HG03064 (cell line): Measurements from ENCODE around the gene P2RX7.

Experiments
- ATAC-seq: cut with Tn5 transposase; IDR thresholded peaks from one replicate; pipeline ENCODE4 v1.9.1; 2021; ENCODE audit warnings: low read depth; ENCODE audit not compliant: unreplicated experiment

Gene P2RX7

DNA sequence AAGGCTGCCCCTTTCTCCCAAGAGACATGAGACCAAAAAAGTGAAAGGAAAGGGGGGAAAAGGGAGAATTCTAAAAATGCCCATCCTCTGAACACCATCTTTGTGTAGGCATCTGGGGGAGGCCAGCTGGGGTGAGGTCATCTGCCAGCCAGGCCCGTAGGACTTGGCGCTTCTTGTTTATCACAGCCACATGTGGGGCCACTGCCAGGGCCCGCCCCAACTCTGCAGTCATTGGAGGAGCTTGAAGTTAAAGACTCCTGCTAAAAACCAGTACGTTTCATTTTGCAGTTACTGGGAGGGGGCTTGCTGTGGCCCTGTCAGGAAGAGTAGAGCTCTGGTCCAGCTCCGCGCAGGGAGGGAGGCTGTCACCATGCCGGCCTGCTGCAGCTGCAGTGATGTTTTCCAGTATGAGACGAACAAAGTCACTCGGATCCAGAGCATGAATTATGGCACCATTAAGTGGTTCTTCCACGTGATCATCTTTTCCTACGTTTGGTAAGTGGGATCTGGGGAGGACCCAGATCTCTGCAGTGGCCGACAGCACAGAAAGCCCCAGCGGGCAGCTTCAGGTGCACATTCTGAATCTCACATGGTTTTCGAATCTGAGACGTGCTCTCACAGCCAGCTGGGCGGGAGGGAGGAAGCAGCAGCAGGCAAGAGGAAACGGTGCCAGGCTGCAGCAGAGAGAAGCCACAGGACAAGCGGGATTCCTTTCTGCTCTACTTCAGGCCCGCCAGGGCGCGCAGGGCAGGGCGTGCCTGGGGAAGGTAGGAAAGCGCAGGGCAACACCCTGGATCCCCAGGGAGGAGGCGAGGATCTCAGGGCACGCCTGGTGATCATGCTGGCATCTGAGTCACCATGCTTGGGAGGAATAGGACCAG, at the start of gene P2RX7:
TSS of gene P2RX7 (plus strand) at position 276 of the 881 bp plus-strand sequence. CDS start at position 371, 95 bp downstream.
- no peak for ATAC-seq

GRCh38 chr12:121084229-121084628, 48.4 kb upstream of the P2RX7 start:
- ATAC-seq: no peak

GRCh38 chr12:121085069-121085468, 47.6 kb upstream of the P2RX7 start:
- no peak for ATAC-seq

DNA sequence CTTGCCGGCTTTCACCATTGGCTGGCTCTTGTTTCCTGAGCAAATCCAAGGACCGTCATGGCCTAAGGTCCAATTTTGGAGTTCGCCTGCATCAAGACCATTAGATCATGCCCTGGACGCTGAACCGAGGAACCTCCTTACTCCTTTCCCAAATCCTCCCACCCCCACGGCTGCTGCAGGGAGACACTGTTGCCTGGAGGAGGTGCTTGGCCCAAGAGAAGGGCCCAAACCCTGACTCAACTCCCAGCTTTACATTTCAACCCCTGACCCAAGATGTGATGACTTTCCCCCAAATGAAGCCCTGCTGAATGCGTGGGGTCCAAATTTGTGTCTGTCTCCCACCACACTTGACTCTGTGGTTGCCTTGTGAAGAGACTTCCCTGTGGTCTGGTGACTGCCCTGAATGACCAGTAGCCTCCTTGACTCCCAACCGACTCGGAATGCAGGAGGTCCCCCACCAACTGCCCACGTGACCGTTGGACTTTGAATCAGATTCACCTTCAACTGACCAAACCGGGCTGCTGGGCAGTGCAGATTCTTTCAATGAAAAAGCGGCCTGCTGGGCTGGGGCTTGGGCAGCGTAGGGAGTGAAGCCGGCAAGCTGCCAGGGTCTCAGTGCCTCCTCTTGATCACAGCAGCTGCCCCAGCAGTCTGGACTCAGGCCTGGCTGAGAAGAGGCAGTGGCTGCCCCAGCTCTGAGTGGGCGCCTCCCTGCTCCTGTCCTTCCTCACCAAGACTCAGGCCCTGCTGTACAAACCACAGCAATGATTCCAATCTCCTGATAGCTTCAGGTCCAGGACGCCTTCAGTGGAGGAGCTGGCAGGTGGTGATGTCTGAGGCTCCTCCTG, 46.9 kb upstream of the P2RX7 start:
- ATAC-seq: no peak

GRCh38 chr12:121086781-121087295, 45.8 kb upstream of the P2RX7 start:
- ATAC-seq: no peak

- no peak for ATAC-seq
Measured at GRCh38 chr12:121087467-121088194, 45.0 kb upstream of the P2RX7 start.

DNA sequence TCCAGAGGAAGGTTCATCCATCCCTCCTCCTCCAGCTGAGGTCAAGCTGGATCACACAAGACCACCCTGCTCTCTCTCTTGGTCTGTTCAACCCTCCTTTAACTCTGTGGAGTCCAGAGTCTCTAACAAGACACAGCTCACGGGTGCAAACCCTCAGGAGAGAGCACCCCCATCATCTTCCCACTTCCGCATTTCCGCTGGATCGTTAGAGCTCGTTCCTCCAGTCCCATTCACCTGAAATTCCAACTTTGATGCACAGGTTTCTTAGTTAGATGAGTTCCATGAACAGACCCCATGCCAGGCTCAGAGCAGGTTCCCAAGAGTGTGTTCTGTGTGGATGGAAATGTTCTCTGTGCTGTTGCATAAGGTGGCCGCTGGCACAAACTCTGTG, 44.5 kb upstream of the P2RX7 start:
- ATAC-seq: no peak

DNA sequence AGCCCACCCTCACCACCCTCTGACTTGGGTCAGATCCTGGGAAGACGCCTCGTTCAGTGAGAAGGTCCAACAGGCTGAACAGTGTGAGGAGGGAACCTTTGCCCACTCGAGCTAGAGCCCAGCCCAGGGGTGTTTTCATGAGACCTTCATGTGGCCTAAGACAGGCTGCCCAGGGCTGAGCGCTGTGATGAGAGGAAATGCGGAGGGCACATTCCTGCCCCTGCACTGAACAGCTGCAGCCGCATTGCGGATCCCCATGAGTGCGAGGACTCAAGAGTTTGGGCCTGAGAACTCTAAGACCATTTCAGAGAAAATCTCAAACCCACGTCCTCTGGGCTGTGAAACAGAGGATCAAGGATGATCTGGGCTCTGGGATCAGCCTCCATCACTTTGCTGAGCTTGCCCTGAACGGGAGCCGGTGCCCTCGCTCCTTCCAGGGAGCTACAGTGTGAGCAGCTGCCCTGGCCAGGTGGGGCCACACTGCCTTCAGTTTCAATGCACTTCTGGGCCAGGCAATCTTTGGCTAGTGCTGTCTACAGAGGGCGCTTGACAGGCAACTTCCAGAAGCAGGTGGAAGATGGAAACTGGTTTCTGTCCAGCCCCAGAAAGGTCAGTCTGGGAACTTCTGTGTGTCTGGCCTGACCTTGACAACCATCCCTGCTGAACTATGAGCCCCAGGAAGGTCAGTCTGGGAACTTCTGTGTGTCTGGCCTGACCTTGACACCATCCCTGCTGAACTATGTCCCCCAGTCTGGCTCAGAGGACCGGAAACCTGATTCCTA, 43.5 kb upstream of the P2RX7 start:
- ATAC-seq: no peak

DNA sequence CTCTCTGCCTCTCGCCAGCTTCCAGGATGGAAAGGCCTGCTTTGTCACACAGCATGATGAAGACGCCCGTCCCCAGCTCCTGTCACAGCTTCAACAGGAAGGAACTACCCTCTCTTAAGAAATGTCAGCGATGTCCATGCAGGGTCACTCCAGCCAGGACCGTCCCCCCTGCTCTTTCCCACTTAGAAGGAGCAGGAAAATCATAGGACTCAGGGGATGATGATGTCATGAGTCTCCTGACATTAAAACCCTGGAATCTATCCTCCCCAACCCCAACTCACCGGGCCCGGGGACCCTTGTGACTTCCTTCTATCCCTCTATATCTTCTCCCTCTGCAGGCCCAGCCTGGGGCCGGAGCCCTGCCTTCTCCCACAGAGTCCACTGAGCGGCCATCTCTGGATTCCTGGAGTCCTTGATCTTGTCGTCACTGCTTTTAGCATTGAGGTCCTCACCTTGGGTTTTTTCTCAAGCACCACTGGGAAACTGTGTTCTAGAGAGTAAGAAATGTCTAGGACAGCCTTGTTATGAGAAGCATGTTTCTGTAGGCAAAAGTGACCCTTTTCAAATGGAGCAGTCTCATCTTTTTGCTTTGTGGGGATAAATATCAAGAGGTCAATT, 42.8 kb upstream of the P2RX7 start:
- no peak for ATAC-seq

DNA sequence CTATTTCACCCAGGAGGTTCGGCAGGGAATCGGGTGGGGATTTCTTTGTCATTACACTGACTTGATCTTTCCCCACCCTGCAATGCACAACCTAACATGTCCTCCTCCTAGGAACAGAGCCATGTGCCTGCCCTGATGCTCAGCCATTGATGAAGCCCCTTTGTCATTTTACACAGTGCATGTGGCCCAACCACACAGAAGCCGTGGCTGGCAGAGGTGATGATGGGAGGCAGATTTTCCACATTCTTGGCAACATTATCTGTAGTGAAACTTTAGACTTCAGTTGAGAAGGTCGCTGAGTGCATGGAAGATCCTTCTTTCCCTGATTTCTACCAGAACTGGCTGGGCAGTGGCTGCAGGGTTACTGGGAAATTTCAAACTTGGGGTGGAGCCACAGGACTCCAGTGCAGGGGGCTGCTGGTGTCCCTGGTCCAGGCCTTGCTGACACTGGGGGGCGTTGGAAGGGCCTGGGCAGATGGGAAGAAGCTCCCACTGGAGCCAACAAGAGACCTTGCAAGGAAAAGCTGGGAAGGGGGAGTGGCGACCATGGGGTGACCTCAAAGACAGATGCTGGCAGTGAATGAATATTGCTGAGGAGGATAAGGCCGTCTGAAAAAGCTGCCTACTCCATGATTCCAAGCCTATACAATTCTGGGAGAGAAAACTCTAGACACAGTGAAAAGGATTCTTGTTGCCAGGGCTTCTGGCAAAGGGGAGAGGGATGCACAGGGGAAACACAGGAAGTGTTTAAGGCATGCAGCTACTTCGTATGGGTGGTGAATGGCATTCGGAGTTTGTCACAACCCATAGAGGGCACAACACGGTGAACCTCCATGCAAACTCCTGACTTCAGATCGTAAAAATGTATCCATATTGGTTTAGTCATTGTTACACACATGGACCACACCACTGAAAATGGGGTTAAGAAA, 41.8 kb upstream of the P2RX7 start:
- no peak for ATAC-seq

GRCh38 chr12:121092034-121092433, 40.6 kb upstream of the P2RX7 start:
- ATAC-seq: no peak

GRCh38 chr12:121093487-121093891, 39.2 kb upstream of the P2RX7 start:
- ATAC-seq: no peak

GRCh38 chr12:121095544-121096198, 37.0 kb upstream of the P2RX7 start:
- ATAC-seq: no peak

DNA sequence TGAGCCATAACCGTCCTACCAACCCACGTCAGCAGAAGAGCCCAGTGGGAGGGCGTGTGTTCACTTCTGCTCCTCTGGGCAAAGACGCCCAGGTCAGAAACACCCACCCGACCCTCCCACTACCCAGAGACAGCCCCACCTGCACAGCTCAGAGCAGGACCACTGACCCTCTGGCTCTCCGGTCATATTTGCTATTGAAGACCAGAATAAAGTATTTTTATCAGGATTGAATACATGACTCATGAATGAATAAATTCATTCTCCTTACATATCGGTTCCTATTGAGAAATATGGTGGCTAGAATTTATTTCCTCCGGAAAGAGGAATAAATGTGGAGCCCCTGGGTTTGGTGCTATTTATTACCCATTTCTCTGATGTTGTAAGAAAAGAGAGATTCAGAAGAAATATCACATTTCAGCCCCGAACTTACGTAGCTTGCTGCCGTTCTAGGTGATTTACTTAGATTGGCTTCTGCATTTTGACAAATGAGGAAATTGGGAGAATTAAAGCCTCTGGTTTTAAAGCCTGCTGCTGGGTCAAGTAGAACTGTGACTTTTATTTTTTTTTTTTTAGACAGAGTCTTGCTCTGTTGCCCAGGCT, 36.4 kb upstream of the P2RX7 start:
- ATAC-seq: no peak

DNA sequence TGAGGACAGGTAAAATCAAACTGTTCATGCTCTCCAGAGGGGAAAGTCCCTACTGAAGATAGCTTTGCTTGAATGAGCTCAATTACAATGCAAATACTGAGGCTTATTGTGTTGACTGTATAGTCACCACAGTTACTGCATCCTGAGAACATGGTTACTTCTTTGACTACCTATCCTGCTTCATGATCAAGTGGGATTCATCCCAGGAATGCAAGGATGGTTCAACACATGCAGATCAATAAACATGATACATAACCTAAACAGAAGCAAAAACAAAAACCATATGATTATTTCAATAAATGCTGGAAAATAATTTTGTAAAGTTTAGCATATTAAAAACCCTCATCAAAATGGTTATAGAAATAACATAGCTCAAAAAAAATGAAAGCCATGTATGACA, 32.9 kb upstream of the P2RX7 start:
- ATAC-seq: no peak

DNA sequence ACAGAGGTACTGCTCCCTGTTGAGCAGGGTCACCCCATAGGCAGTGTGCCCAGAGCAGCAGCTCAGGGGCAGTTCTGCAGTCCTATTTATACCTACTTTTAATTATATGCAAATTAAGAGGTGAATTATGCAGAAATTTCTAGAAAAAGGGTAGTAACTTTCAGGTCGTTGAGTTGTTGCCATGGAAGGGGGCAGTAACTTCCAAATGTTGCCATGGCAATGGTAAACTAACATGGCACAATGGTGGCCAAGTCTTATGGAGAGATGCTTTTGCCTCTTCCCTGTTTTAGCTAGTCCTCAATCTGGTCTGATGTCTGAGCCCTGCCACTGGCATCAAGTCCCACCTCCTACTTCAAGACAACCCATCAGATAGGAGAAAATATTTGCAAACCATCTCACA, 30.4 kb upstream of the P2RX7 start:
- no peak for ATAC-seq

DNA sequence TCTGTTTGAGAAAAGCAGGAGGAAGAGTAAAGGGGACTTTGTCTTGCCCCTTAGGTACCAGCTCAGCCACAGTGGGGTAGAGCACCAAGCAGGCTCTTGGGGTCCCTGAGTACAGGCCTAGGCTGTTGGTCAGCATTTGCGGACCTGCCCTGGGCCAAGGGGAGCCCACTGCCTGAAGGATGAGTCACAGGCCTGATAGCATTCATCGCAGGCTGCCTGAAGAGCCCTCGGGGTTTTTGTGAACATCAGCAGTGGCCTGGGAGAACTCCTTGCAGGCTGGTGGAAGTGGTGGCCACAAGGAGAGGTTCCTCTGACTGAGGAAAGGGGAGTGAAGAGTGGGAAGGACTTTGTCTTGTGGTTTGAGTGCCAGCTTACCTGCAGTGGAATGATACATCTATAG, 25.0 kb upstream of the P2RX7 start:
- ATAC-seq: no peak

DNA sequence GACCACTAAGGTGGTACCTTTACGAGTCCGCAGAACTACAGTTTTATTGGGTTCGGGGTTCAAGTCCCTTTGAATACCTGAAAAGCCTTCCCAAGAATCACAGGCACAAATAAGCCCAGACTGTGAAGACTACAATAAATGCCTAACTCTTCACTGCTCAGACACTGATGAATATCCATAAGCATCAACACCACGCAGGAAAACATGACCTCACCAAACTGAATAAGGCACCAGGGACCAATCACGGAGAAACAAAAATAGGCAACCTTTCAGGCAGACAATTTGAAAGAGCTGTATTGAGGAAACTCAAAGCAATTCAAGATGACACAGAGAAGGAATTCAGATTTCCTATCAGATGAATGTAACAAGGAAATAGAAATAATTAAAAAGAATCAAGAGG, 24.2 kb upstream of the P2RX7 start:
- no peak for ATAC-seq
